Pancreas (tissue), 10 donors: ENCODE results near the gene MAD1L1. TPM values are rescaled to one million over a fixed set of nuclear protein-coding genes. Genes with fewer than 3 reads are reported as not detected.

Experiments used
- ATAC-seq, 4 donors: fragments of 200-7000 bp; cut with Tn5 transposase; one replicate each; pipeline versions ENCODE4 v1.8.0 to v1.9.1; 2020; ENCODE audit warnings: mild to moderate bottlenecking in 4 of 4, moderate library complexity in 4 of 4
- DNase-seq, 6 donors: peaks; one replicate each; pipeline ENCODE4 v3.0.0-alpha.2; 2020
- FAIRE-seq: peaks from 2 replicates; lab custom pipeline; 2012; peaks lifted over from hg19 to GRCh38; lab: Jason Lieb, UNC
- H3K27ac ChIP-seq, 4 donors: fragments of 200-600 bp; sonication (generic); 1 replicate in 3 of 4; 2 replicates in 1 of 4; pipeline versions ENCODE4 v1.5.0 to v1.8.0; 2020
- H3K27me3 ChIP-seq, 4 donors: fragments of 200-600 bp; one replicate each; pipeline ENCODE4 v1.8.0; 2021
- H3K36me3 ChIP-seq, 3 donors: fragments of 200-600 bp; sonication (generic) in 1 of 3; one replicate each; pipeline versions ENCODE4 v1.5.0 to v1.8.0; 2020 to 2021
- H3K4me1 ChIP-seq, 3 donors: fragments of 200-600 bp; one replicate each; pipeline ENCODE4 v1.8.0; 2021
- H3K4me3 ChIP-seq, 4 donors: fragments of 200-600 bp; sonication (generic) in 2 of 4; one replicate each; pipeline versions ENCODE4 v1.5.0 to v1.8.0; 2020 to 2021
- H3K9me3 ChIP-seq, 4 donors: fragments of 200-600 bp; one replicate each; pipeline ENCODE4 v1.8.0; 2021
- WGBS, 2 donors: extraction: QIAGEN DNeasy Blood & Tissue Kit; methylation state at CpG; one replicate each; pipeline ENCODE4 v1.1.7; 2013; 5-methylcytosine and 5-hydroxymethylcytosine counted together
- intact Hi-C, 3 donors: fragments of 100-400 bp; cut with DNase I; formaldehyde crosslinking; loops; one replicate each; pipeline versions ENCODE4 v1.11.1 to v1.14.2; 2022
- polyA plus RNA-seq, 2 donors: library from polyadenylated mRNA; stranded (reverse); fragments of 200-250 nt; gene quantifications; one replicate each; pipeline ENCODE4 v1.2.3, GENCODE V29; 2013
- total RNA-seq, 6 donors: library from RNA; stranded (reverse); fragmentation: NEBNext Ultra II Directional in 4 of 6; extraction: Animal tissue kit (Norgen Biotek cat#: 25700) in 4 of 6; gene quantifications; one replicate each; pipeline versions ENCODE4 v1.2.1 to v1.2.4, GENCODE V29; 2021 to 2023
- TF ChIP-seq, protein P1 (sequence below), 4 donors: fragments of 200-600 bp; sonication (generic) in 3 of 4; IDR thresholded peaks; one replicate each; pipeline versions ENCODE4 v1.5.0 to v1.8.0; 2021; ENCODE audit warnings: antibody characterized with exemption in 4 of 4
- donor health status: healthy with polysubstance abuse.
- donor health status: DM: no; HTN: no; CAD: no; lungs with moderate emphysema.
- donor health status: DM: no; HTN: no; CAD: no.
- donor health status: control.
- donor health status: control.
- donor health status: Bipolar disorder and iron deficiency.
- donor health status: DM: yes; HTN: yes; CAD: no.
- donor health status: DM: no; HTN: no; CAD: no.
- donor health status: DM: no; HTN: no; CAD: no.
- donor health status: DM: yes; HTN: yes; CAD: no.

MAD1L1 gene
- total and polyA plus RNA-seq, 8 donors: 9.8 to 28.2 (median 11.9) TPM

DNA sequence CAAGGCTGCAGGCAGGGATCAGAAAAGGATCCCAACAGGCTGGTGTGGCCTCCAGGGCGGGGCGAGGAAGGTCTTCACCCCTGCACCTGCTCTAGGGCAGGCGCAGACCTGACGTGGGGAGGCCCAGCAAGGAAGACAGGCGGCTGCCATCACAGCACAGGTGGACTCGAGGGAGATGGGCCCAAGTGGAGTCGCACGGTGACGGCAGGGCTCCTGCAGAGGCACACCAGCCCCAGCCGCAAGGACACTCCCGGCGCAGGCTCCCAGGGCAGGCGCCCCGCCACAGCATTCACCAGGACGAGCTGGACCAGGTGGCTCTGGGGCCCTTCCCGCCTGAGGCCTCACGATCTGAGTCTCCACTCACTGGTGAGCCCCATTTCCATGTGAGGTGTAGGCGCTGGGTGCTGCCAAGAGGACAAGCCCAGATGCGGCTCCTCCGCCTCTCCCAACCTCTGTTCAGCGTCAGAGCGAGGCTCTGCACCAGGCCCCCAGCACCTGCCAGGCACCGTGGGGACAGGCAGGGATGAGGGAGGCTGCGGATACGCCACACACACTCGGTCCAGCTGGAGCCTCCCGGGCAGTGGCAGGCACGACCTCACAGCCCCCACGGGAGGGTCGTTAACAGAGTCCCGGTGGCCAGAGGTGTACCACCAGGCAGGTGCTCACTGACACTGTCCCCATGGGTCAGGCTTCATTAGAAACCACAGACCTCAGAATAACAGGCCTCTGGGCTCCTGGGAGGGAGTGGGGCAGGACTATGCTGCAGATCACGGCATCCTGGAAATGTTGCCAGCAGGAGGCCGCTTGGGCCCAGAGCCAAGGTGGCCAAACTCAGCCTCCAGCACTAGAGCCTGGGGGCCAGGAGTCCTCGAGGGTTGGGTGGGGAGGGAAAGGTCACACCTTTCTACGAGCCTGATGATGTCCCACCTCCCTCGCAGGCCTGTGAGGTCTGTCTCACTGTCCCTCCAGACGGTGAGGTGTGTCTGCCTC, 111.6 kb downstream of the MAD1L1 start:
- 91% methylated on average over 33 to 37 of the region's 37 CpGs for WGBS, 2 donors
- H3K9me3 ChIP-seq: no peaks in the 10 kb centered on the region
- TF ChIP-seq, protein P1, sequence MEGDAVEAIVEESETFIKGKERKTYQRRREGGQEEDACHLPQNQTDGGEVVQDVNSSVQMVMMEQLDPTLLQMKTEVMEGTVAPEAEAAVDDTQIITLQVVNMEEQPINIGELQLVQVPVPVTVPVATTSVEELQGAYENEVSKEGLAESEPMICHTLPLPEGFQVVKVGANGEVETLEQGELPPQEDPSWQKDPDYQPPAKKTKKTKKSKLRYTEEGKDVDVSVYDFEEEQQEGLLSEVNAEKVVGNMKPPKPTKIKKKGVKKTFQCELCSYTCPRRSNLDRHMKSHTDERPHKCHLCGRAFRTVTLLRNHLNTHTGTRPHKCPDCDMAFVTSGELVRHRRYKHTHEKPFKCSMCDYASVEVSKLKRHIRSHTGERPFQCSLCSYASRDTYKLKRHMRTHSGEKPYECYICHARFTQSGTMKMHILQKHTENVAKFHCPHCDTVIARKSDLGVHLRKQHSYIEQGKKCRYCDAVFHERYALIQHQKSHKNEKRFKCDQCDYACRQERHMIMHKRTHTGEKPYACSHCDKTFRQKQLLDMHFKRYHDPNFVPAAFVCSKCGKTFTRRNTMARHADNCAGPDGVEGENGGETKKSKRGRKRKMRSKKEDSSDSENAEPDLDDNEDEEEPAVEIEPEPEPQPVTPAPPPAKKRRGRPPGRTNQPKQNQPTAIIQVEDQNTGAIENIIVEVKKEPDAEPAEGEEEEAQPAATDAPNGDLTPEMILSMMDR (IDR thresholded peaks at IDR 0.05): no peak
- DNase-seq (no peak), ATAC-seq (no peak), FAIRE-seq (no peak)
- no peak overlapping the region for H3K27ac ChIP-seq
- no peaks in the 10 kb centered on the region for H3K4me1 ChIP-seq
- no peaks in the 10 kb centered on the region for H3K36me3 ChIP-seq
- no peak overlapping the region for H3K4me3 ChIP-seq
- intact Hi-C loops: no loop called here
- no peaks in the 10 kb centered on the region for H3K27me3 ChIP-seq

DNA sequence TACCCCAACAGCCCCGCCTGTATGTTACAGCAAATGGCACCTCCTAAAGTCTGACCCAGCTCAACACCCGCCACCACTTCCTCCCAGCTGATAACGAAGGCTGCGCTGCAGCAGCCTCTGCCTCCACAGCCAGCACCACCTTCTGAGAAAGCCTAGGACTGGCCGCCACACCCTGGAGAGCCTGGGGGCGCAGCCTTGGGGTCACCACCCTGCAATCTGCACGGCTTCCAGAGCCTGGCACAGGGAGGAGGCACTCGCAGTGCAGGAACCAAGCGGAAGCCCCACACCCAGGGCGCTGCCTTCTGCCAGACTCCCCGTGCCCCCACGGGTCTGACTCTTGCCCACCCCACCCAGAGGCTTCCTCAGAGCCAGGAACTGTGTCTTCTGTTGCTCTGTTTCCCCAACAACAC, 112.5 kb downstream of the MAD1L1 start:
- H3K4me3 ChIP-seq: no peak overlapping the region
- H3K27me3 ChIP-seq: no peaks in the 10 kb centered on the region
- FAIRE-seq (no peak), DNase-seq (no peak), ATAC-seq (no peak)
- H3K36me3 ChIP-seq: no peaks in the 10 kb centered on the region
- no peaks in the 10 kb centered on the region for H3K9me3 ChIP-seq
- 88 to 91% methylated on average over 12 of the region's 12 CpGs for WGBS, 2 donors
- no peak overlapping the region for H3K27ac ChIP-seq
- TF ChIP-seq, protein P1 (IDR thresholded peaks at IDR 0.05): no peak
- intact Hi-C loops: no loop called here
- H3K4me1 ChIP-seq: no peaks in the 10 kb centered on the region

DNA sequence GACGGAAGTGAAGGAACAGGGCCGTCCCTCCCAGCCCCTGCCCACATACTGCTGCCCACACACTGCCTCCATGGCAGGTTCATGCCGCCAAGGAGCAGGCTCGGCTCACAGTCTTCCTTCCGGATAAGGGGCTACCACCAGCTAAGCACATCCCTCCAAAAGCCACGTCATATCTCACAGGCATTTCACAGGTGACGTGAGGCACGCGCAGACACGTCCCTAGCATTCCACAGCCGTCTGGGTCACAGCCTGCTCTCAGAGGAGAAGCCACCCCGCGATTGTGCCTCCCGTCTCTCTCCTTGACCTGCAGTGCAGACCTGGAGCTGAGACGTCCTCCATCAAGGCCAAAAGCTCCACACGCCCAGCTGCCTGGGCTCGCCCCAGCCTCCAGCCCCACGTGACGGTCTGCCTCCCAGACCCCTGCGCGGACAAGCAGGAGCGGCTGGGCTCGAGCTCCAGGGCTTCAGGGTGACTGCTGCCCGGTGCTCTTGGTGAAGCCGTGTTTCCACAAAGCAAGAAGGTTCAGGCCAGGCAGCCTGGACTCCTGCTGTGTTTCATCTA, 114.0 kb downstream of the MAD1L1 start:
- FAIRE-seq (no peak), ATAC-seq (no peak), DNase-seq (no peak)
- Histone ChIP-seq H3K36me3 (no peaks in the 10 kb centered on the region), H3K4me3 (no peak overlapping the region), H3K4me1 (no peaks in the 10 kb centered on the region), H3K27me3 (no peaks in the 10 kb centered on the region), H3K9me3 (no peaks in the 10 kb centered on the region), H3K27ac (no peak overlapping the region)
- intact Hi-C loops: no loop called here
- WGBS, 2 donors: 87 to 88% methylated on average over 25 of the region's 25 CpGs
- TF ChIP-seq, protein P1 (IDR thresholded peaks at IDR 0.05): no peak

DNA sequence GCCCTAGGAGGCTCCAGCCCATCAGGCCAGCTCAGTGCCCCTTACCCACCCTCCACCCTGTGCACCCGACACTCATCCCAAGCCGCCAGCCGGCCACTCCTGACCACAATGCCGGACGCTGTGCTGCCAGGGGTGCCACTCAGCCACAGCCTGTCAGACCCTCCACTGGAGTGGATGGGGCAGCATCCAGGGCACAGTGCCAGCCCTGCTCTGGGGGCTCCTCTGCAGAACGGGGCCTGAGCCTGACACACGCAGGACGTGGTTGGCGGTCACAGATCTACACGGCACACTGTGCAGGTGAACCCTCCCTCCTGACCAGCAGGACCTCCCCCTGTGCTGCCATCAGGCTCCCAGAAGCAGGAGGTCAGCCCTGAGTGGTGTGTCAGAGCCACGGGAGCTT, 114.7 kb downstream of the MAD1L1 start:
- Histone ChIP-seq H3K36me3 (no peaks in the 10 kb centered on the region), H3K4me3 (no peak overlapping the region), H3K27me3 (no peaks in the 10 kb centered on the region), H3K4me1 (no peaks in the 10 kb centered on the region), H3K27ac (no peak overlapping the region), H3K9me3 (no peaks in the 10 kb centered on the region)
- TF ChIP-seq, protein P1 (IDR thresholded peaks at IDR 0.05): no peak
- FAIRE-seq: no peak
- intact Hi-C loops: no loop called here
- WGBS, 2 donors: 94 to 95% methylated on average over 11 of the region's 11 CpGs
- ATAC-seq: no peak
- DNase-seq: no peak
